HepG2 (cell line): Measurements from ENCODE around the gene GPR176. TPM values are rescaled to one million over a fixed set of nuclear protein-coding genes. Genes with fewer than 3 reads are reported as not detected.

ENCODE experiments used
- ATAC-seq: fragments of 200-7000 bp; cut with Tn5 transposase; 3 replicates; pipeline ENCODE4 v1.9.1; 2020; ENCODE audit warnings: mild to moderate bottlenecking, moderate library complexity
- BruUV-seq: library from RNA; stranded (reverse); fragments of 400-500 nt; replicated peaks from 2 replicates; lab custom pipeline; 2021; lab: Mats Ljungman, UMichigan
- CTCF ChIA-PET: fragments of 300-600 bp; formaldehyde crosslinking; extraction: SDS; loops from one replicate; lab custom pipeline; 2021; ENCODE audit warnings: low total read pairs, inconsistent platforms, low intra/inter-chr PET ratio; lab: Yijun Ruan, JAX
- POLR2A ChIA-PET: fragments of 350-600 bp; sonication (Branson Sonifier 250); formaldehyde crosslinking; loops from one replicate; lab custom pipeline; 2020; ENCODE audit warnings: antibody characterized with exemption, inconsistent platforms; lab: Yijun Ruan, JAX
- DNase-seq: peaks from one replicate; pipeline ENCODE4 v3.0.0-alpha.2; 2015; ENCODE audit warnings: low spot score
- FAIRE-seq: peaks from 3 replicates; lab custom pipeline; 2011; peaks lifted over from hg19 to GRCh38; lab: Jason Lieb, UNC
- H2AFZ ChIP-seq: one replicate; pipeline ENCODE4 v1.6.1; 2011; ENCODE audit warnings: low read length, inconsistent platforms
- H3K27ac ChIP-seq: fragments of 300-600 bp; 3 replicates; pipeline ENCODE4 v1.8.0; 2011; ENCODE audit warnings: mixed run types, mild to moderate bottlenecking, mixed read lengths, low read length, inconsistent platforms; ENCODE audit not compliant: insufficient read depth; ENCODE audit errors: extremely low read length
- H3K27me3 ChIP-seq, 2 experiments: fragments of 200-600 bp in 1 of 2; 2 replicates in 1 of 2; 3 replicates in 1 of 2; pipeline versions ENCODE4 v1.6.0 to v1.8.0; 2011; ENCODE audit warnings: low read length in 2 of 2, mild to moderate bottlenecking in 2 of 2, moderate library complexity in 2 of 2, inconsistent platforms in 1 of 2; ENCODE audit not compliant: insufficient read depth in 2 of 2, control insufficient read depth in 1 of 2
- H3K36me3 ChIP-seq, 2 experiments: fragments of 200-600 bp in 1 of 2; replicated peaks in 1 of 2; 2 replicates in 1 of 2; 3 replicates in 1 of 2; pipeline versions ENCODE4 v1.5.1 to v1.8.0; 2011; ENCODE audit warnings: low read length in 2 of 2, inconsistent platforms in 1 of 2; ENCODE audit not compliant: insufficient read depth in 2 of 2, control insufficient read depth in 1 of 2
- H3K4me1 ChIP-seq: 2 replicates; pipeline ENCODE4 v1.5.1; 2012; ENCODE audit warnings: low read length, inconsistent platforms; ENCODE audit not compliant: insufficient read depth
- H3K4me2 ChIP-seq: 2 replicates; pipeline ENCODE4 v1.6.0; 2011; ENCODE audit warnings: low read depth, low read length, inconsistent platforms
- H3K4me3 ChIP-seq, 3 experiments: fragments of 200-600 bp in 1 of 3; sonication (generic), shearing (Covaris generic) in 1 of 3; replicated peaks in 1 of 3; 2 replicates each; pipeline ENCODE4 v1.5.1; 2011 to 2016; ENCODE audit warnings: low read length in 3 of 3, inconsistent platforms in 2 of 3, low read depth in 2 of 3, mild to moderate bottlenecking in 2 of 3, control low read depth in 1 of 3, mixed read lengths in 1 of 3; ENCODE audit not compliant: insufficient read depth in 1 of 3
- H3K79me2 ChIP-seq: one replicate; pipeline ENCODE4 v1.6.1; 2011; ENCODE audit warnings: low read length, inconsistent platforms; ENCODE audit not compliant: insufficient read depth
- H3K9ac ChIP-seq: 2 replicates; pipeline ENCODE4 v1.6.0; 2011; ENCODE audit warnings: mild to moderate bottlenecking, low read depth, low read length, inconsistent platforms; ENCODE audit not compliant: insufficient read depth
- H3K9me3 ChIP-seq: 2 replicates; pipeline ENCODE4 v1.5.1; 2012; ENCODE audit warnings: mild to moderate bottlenecking, low read length
- H4K20me1 ChIP-seq: 2 replicates; pipeline ENCODE4 v1.6.0; 2011; ENCODE audit warnings: inconsistent platforms, mild to moderate bottlenecking, low read length, moderate library complexity; ENCODE audit not compliant: insufficient read depth
- MBNL3 ChIP-seq: fragments of 250-450 bp; sonication (Bioruptor Pico); conservative IDR thresholded peaks from 2 replicates; pipeline ENCODE4 v1.8.0; 2022; ENCODE audit warnings: mild to moderate bottlenecking, inconsistent platforms
- NCOA2 ChIP-seq: sonication (generic); formaldehyde crosslinking; IDR thresholded peaks from 2 replicates; pipeline ENCODE4 v1.8.0; 2022; ENCODE audit warnings: inconsistent platforms
- ZFP36 ChIP-seq: fragments of 150-350 bp; IDR thresholded peaks from 2 replicates; pipeline ENCODE4 v1.6.1; 2018; ENCODE audit warnings: borderline replicate concordance, low read length, low read depth; ENCODE audit not compliant: partially characterized antibody
- ZNF598 ChIP-seq: sonication (generic); formaldehyde crosslinking; IDR thresholded peaks from 2 replicates; pipeline ENCODE4 v1.5.1; 2020; ENCODE audit warnings: mild to moderate bottlenecking, missing genetic modification reagents, borderline replicate concordance
- ZNF713 ChIP-seq: sonication (generic); formaldehyde crosslinking; IDR thresholded peaks from 2 replicates; pipeline ENCODE4 v1.4.0; 2020; ENCODE audit warnings: mild to moderate bottlenecking, missing genetic modification reagents
- ZNF790 ChIP-seq: sonication (generic); formaldehyde crosslinking; IDR thresholded peaks from 2 replicates; pipeline ENCODE4 v1.8.0; 2022; ENCODE audit warnings: missing genetic modification reagents, mild to moderate bottlenecking, borderline replicate concordance
- ZSCAN29 ChIP-seq: sonication (generic); formaldehyde crosslinking; conservative IDR thresholded peaks from 2 replicates; pipeline ENCODE4 v1.4.0; 2020; ENCODE audit warnings: mild to moderate bottlenecking, missing genetic modification reagents
- WGBS: methylation state at CpG from one replicate; pipeline ENCODE4 v1.1.6; 2017; ENCODE audit warnings: low lambda C conversion rate; 5-methylcytosine and 5-hydroxymethylcytosine counted together
- in situ Hi-C: cut with HindIII; loops from 2 replicates; pipeline ENCODE4 v1.10.0; 2017; ENCODE audit warnings: low pct_unique_long_range_greater_than_20kb; ENCODE audit not compliant: extremely low pct_ligation_motif_present
- intact Hi-C: fragments of 100-400 bp; cut with micrococcal nuclease; formaldehyde crosslinking; loops from one replicate; pipeline ENCODE4 v1.10.0; 2022; ENCODE audit not compliant: unreplicated experiment
- polyA plus RNA-seq, 8 experiments: library from polyadenylated mRNA; depleted of rRNA in 3 of 8; stranded (reverse) in 7 of 8; unstranded in 1 of 8; fragments of >200 nt; fragmentation: Illumina TruSeq in 4 of 8; extraction: Trizol in 4 of 8; gene quantifications; 2 replicates each; pipeline versions ENCODE4 v1.2.1 to v1.2.3, GENCODE V29; 2011 to 2016; ENCODE audit warnings: low read depth in 4 of 8, missing spikeins in 1 of 8, mixed read lengths in 1 of 8; ENCODE audit not compliant: insufficient read depth in 1 of 8
- total RNA-seq, 5 experiments: library from RNA; depleted of rRNA; stranded (reverse); fragments of >200 nt; fragmentation: Illumina TruSeq; extraction: Trizol; gene quantifications; 2 replicates each; pipeline ENCODE4 v1.2.3, GENCODE V29; 2016; ENCODE audit warnings: low read depth in 1 of 5
- TF ChIP-seq, protein P1 (sequence below): sonication (generic); formaldehyde crosslinking; IDR thresholded peaks from 2 replicates; pipeline ENCODE4 v1.9.0; 2021; ENCODE audit warnings: missing genetic modification reagents, mild to moderate bottlenecking, borderline replicate concordance
- TF ChIP-seq, protein P2 (sequence below): IDR thresholded peaks from 2 replicates; pipeline ENCODE4 v1.6.1; 2016
- TF ChIP-seq, protein P3 (sequence below): sonication (generic); formaldehyde crosslinking; IDR thresholded peaks from 2 replicates; pipeline ENCODE4 v1.5.0; 2020; ENCODE audit warnings: mild to moderate bottlenecking, low read depth, missing genetic modification reagents, borderline replicate concordance
- TF ChIP-seq, protein P4 (sequence below): sonication (generic); formaldehyde crosslinking; IDR thresholded peaks from 2 replicates; pipeline ENCODE4 v1.4.0; 2020; ENCODE audit warnings: missing genetic modification reagents, mild to moderate bottlenecking, borderline replicate concordance

Gene GPR176
- total and polyA plus RNA-seq, 2 of the 13 experiments (the other 11 are each of a cell fraction or from before 2014, with no cell fraction given): 0.11 to 0.20 TPM

DNA sequence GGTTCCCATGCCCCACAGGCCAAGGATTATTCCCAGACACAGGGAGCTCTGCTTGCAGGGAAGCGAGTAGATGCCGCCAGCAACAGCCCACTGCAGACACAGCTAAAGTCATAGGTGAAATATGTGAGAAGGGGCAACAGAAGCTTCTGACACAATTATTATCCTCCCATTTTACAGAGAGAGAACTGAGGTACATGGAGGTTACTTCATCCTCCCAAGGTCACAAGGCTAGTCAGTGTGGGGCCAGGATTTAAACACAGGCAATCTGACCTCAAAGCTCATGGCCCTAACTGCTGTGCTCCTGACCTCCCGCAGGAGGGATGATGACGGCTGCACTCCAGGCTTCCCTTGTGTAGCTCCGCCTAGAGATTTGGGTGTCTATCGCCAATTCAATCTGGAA, 121.7 kb downstream of the GPR176 start:
- no peaks in the 10 kb centered on the region for H4K20me1 ChIP-seq
- POLR2A ChIA-PET: no interaction called here

DNA sequence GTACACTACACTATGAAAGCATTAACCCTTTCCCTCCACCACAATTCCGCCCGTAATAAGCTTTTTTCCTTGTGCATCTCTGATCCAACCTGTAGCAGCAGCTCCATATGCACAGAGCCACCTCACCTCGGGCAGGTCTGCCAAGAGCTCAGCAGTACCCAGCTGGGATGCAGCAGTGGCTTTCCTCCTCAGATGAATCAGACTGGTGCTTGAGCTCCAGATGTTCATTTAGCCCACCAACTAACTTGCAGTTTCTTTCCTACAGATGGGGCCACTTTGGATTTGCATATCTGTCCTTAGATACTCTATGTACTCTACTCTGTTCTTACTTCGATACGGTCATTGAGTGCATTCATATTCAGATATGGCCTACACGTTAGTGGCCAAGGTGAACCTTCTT, 122.7 kb downstream of the GPR176 start:
- intact Hi-C loops (no loop called here), in situ Hi-C loops (no loop called here)
- 44% methylated on average over 6 of the region's 6 CpGs for WGBS
- Histone ChIP-seq H2AFZ (no peak overlapping the region), H3K4me3 (no peak overlapping the region), H3K27ac (no peak overlapping the region), H3K79me2 (no peaks in the 10 kb centered on the region), H3K4me1 (no peaks in the 10 kb centered on the region), H3K27me3 (0 out of 5 replicates have a peak, but pooled peaks cover 0 to 7% of the 10 kb centered on the region in 2 experiments), H4K20me1 (no peaks in the 10 kb centered on the region), H3K4me2 (no peak overlapping the region), H3K36me3 (no peaks in the 10 kb centered on the region), H3K9ac (no peak overlapping the region), H3K9me3 (no peaks in the 10 kb centered on the region)
- ChIA-PET POLR2A (no interaction called here), CTCF (no interaction called here)
- DNase-seq: no peak
- no peak for FAIRE-seq
- no TSS peak for BruUV-seq
- ATAC-seq: no peak
- no peak for TF ChIP-seq ZNF713 (CRISPR knock-in tag)
- no peak for TF ChIP-seq ZFP36
- TF ChIP-seq, protein P1, sequence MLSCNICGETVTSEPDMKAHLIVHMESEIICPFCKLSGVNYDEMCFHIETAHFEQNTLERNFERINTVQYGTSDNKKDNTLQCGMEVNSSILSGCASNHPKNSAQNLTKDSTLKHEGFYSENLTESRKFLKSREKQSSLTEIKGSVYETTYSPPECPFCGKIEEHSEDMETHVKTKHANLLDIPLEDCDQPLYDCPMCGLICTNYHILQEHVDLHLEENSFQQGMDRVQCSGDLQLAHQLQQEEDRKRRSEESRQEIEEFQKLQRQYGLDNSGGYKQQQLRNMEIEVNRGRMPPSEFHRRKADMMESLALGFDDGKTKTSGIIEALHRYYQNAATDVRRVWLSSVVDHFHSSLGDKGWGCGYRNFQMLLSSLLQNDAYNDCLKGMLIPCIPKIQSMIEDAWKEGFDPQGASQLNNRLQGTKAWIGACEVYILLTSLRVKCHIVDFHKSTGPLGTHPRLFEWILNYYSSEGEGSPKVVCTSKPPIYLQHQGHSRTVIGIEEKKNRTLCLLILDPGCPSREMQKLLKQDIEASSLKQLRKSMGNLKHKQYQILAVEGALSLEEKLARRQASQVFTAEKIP (CRISPR knock-in tag): no peak
- TF ChIP-seq, protein P2, sequence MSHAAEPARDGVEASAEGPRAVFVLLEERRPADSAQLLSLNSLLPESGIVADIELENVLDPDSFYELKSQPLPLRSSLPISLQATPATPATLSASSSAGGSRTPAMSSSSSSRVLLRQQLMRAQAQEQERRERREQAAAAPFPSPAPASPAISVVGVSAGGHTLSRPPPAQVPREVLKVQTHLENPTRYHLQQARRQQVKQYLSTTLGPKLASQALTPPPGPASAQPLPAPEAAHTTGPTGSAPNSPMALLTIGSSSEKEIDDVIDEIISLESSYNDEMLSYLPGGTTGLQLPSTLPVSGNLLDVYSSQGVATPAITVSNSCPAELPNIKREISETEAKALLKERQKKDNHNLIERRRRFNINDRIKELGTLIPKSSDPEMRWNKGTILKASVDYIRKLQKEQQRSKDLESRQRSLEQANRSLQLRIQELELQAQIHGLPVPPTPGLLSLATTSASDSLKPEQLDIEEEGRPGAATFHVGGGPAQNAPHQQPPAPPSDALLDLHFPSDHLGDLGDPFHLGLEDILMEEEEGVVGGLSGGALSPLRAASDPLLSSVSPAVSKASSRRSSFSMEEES (CRISPR knock-in tag): no peak
- TF ChIP-seq, protein P3, sequence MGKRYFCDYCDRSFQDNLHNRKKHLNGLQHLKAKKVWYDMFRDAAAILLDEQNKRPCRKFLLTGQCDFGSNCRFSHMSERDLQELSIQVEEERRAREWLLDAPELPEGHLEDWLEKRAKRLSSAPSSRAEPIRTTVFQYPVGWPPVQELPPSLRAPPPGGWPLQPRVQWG (CRISPR knock-in tag): no peak
- no peak for TF ChIP-seq NCOA2 (CRISPR knock-in tag)
- no peak for TF ChIP-seq ZNF598
- TF ChIP-seq, protein P4, sequence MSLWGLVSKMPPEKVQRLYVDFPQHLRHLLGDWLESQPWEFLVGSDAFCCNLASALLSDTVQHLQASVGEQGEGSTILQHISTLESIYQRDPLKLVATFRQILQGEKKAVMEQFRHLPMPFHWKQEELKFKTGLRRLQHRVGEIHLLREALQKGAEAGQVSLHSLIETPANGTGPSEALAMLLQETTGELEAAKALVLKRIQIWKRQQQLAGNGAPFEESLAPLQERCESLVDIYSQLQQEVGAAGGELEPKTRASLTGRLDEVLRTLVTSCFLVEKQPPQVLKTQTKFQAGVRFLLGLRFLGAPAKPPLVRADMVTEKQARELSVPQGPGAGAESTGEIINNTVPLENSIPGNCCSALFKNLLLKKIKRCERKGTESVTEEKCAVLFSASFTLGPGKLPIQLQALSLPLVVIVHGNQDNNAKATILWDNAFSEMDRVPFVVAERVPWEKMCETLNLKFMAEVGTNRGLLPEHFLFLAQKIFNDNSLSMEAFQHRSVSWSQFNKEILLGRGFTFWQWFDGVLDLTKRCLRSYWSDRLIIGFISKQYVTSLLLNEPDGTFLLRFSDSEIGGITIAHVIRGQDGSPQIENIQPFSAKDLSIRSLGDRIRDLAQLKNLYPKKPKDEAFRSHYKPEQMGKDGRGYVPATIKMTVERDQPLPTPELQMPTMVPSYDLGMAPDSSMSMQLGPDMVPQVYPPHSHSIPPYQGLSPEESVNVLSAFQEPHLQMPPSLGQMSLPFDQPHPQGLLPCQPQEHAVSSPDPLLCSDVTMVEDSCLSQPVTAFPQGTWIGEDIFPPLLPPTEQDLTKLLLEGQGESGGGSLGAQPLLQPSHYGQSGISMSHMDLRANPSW: no peak

More for the DNA sequence above, 121.7 kb downstream of the GPR176 start:
- no peak overlapping the region for H2AFZ ChIP-seq
- no peaks in the 10 kb centered on the region for H3K36me3 ChIP-seq
- no peak overlapping the region for H3K4me2 ChIP-seq
- 0 out of 5 replicates have a peak, but pooled peaks cover 0 to 7% of the 10 kb centered on the region in 2 experiments for H3K27me3 ChIP-seq
- 40% methylated on average over 4 of the region's 6 CpGs for WGBS
- H3K79me2 ChIP-seq: no peaks in the 10 kb centered on the region
- TF ChIP-seq ZNF790 (CRISPR knock-in tag): no peak
- TF ChIP-seq ZSCAN29 (CRISPR knock-in tag): no peak
- TF ChIP-seq MBNL3 (CRISPR knock-in tag): no peak
- TF ChIP-seq, all 625 proteins: peak for 0
- H3K4me3 ChIP-seq: no peak overlapping the region
- intact Hi-C loops (no loop called here), in situ Hi-C loops (no loop called here)
- H3K9ac ChIP-seq: no peak overlapping the region
- FAIRE-seq (no peak), DNase-seq (no peak), ATAC-seq (no peak)
- H3K27ac ChIP-seq: no peak overlapping the region
- no peaks in the 10 kb centered on the region for H3K9me3 ChIP-seq
- CTCF ChIA-PET: no interaction called here
- no TSS peak for BruUV-seq
- no peaks in the 10 kb centered on the region for H3K4me1 ChIP-seq
